ENCODE results near the gene IFTAP. TPM values are rescaled to one million over a fixed set of nuclear protein-coding genes. Genes with fewer than 3 reads are reported as not detected.

IFTAP gene
- total and polyA plus RNA-seq, 10 donors, result 5.8 to 15.7 (median 10.2) TPM

DNA sequence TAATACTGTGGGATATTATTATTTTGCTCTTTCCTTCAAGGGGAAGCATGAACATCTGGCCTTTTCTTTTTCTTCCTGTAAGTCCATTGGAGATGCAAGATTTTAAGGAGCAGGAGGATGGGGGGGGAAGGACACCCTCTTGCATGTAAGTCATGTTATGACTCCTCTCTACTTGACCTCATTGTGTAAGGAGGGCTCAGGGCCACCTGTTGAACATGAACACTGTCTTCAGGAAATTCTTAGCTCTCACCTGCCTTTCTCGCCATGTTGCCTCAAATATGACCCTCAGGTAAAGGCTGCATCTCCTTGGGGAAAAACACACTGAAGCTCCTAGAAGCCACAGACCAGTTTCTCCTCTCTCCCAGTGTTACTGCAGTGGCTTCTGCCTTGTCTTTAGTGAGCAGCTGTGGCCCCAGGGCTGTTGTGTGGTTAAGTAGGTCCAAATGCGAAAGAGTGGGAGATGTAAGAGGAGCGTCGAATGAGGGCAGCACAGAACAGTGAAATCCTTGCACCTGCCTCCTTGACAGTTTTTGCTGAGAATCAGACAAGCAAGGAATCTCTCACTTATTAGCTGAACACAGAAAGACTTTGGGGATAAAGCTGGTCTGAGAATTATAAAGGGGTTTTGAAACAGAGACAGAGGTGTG lies 27.8 kb upstream of the IFTAP start:
- Histone ChIP-seq H3K36me3 (no peaks in the 10 kb centered on the region), H3K4me3 (no peak overlapping the region), H3K27ac (no peak overlapping the region), H3K4me1 (peaks cover 0 to 7% (median 3%) of the 10 kb centered on the region in 6 donors), H3K27me3 (replicated peaks in 1 of 7) (peaks cover 0 to 17% (median 0%) of the 10 kb centered on the region in 7 donors), H3K9me3 (no peaks in the 10 kb centered on the region)
- TF ChIP-seq POLR2A (IDR thresholded peaks at IDR 0.05), result no peak
- no peak for TF ChIP-seq POLR2AphosphoS5 (IDR thresholded peaks at IDR 0.05)
- TF ChIP-seq, protein P1, sequence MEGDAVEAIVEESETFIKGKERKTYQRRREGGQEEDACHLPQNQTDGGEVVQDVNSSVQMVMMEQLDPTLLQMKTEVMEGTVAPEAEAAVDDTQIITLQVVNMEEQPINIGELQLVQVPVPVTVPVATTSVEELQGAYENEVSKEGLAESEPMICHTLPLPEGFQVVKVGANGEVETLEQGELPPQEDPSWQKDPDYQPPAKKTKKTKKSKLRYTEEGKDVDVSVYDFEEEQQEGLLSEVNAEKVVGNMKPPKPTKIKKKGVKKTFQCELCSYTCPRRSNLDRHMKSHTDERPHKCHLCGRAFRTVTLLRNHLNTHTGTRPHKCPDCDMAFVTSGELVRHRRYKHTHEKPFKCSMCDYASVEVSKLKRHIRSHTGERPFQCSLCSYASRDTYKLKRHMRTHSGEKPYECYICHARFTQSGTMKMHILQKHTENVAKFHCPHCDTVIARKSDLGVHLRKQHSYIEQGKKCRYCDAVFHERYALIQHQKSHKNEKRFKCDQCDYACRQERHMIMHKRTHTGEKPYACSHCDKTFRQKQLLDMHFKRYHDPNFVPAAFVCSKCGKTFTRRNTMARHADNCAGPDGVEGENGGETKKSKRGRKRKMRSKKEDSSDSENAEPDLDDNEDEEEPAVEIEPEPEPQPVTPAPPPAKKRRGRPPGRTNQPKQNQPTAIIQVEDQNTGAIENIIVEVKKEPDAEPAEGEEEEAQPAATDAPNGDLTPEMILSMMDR (IDR thresholded peaks at IDR 0.05 in 8 of 11, conservative IDR thresholded peaks at IDR 0.05 in 3 of 11), result no peak
- 62 to 89% (median 71%) methylated on average over 4 of the region's 4 CpGs for WGBS, 5 donors
- DNase-seq, result no peak
- intact Hi-C loops (cut with DNase I; ENCODE audit: low total_unique reads), result loop anchor here (10.0 kb wide), 1 partner anchor 108 kb away; no protein-coding TSS in a partner anchor

DNA sequence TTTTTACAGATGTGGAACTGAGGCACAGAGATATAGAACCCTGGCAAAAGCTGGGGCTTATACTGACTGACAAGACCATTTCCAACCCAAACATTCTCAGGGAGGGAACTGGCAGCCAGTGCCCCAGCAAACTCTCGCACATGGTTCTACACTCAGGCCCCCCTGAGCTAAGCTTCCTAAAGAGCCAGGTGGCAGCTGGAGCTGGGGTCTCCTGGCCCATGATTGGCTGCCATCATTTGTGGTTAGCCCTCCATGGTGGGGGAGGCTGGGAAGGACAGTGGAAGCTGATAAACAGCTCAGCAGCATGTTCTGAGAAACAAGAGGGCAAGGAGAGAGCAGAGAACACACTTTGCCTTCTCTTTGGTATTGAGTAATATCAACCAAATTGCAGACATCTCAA lies 26.6 kb upstream of the IFTAP start, which contains the start of gene RAG1:
Gene RAG1 (plus strand): TSS at position 314 of the 400 bp plus-strand sequence. CDS start 5,298 bp downstream, outside the sequence.
- peaks cover 0 to 20% (median 0%) of the 10 kb centered on the region in 7 donors for H3K27me3 ChIP-seq (replicated peaks in 1 of 7)
- no peak within 1 kb of the TSS for H3K27ac ChIP-seq
- H3K4me1 ChIP-seq, result peaks cover 0 to 7% (median 3%) of the 10 kb centered on the region in 6 donors
- no peaks in the 10 kb centered on the region for H3K36me3 ChIP-seq
- DNase-seq, result no peak
- TF ChIP-seq, protein P1 (IDR thresholded peaks at IDR 0.05 in 8 of 11, conservative IDR thresholded peaks at IDR 0.05 in 3 of 11), result no peak
- TF ChIP-seq POLR2A (IDR thresholded peaks at IDR 0.05), result no peak
- H3K4me3 ChIP-seq, result no peak within 1 kb of the TSS
- intact Hi-C loops (cut with DNase I; ENCODE audit: low total_unique reads), result loop anchor here (10.0 kb wide), 1 partner anchor 107 kb away; no protein-coding TSS in a partner anchor
- no peaks in the 10 kb centered on the region for H3K9me3 ChIP-seq
- WGBS, 5 donors, result 50 to 85% (median 73%) methylated on average over 1 of the region's 1 CpG

DNA sequence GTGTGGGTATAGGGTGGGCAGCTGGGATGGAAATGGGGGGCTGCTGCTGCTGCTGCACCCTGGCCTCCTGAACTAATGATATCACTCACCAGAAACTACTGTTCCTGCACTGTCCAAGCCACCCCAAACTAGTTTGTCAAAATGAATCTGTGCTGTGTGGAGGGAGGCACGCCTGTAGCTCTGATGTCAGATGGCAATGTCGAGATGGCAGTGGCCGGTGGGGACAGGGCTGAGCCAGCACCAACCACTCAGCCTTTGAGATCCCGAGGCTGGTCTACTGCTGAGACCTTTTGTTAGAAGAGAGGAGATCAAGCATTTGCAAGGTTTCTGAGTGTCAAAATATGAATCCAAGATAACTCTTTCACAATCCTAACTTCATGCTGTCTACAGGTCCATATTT lies 25.2 kb upstream of the IFTAP start:
- Histone ChIP-seq H3K4me3 (no peak overlapping the region), H3K9me3 (no peaks in the 10 kb centered on the region), H3K27ac (no peak overlapping the region), H3K27me3 (replicated peaks in 1 of 7) (peaks cover 0 to 25% (median 0%) of the 10 kb centered on the region in 7 donors), H3K4me1 (peaks cover 0 to 7% (median 3%) of the 10 kb centered on the region in 6 donors), H3K36me3 (peaks cover 0 to 8% (median 0%) of the 10 kb centered on the region in 6 donors)
- 54 to 82% (median 64%) methylated on average over 4 of the region's 4 CpGs for WGBS, 5 donors
- intact Hi-C loops (cut with DNase I; ENCODE audit: low total_unique reads), result loop anchor here (10.0 kb wide), 1 partner anchor 106 kb away; no protein-coding TSS in a partner anchor
- TF ChIP-seq POLR2A (IDR thresholded peaks at IDR 0.05) (no peak), POLR2AphosphoS5 (IDR thresholded peaks at IDR 0.05) (no peak)
- TF ChIP-seq, protein P1 (IDR thresholded peaks at IDR 0.05 in 8 of 11, conservative IDR thresholded peaks at IDR 0.05 in 3 of 11), result no peak
- DNase-seq, result no peak

GRCh38 chr11:36574486-36574885 lies 19.8 kb upstream of the IFTAP start:
- TF ChIP-seq POLR2A (IDR thresholded peaks at IDR 0.05), result no peak
- TF ChIP-seq, protein P1 (IDR thresholded peaks at IDR 0.05 in 8 of 11, conservative IDR thresholded peaks at IDR 0.05 in 3 of 11), result no peak
- no peak for TF ChIP-seq POLR2AphosphoS5 (IDR thresholded peaks at IDR 0.05)
- Histone ChIP-seq H3K27ac (no peak overlapping the region), H3K4me1 (no peaks in the 10 kb centered on the region), H3K4me3 (no peak overlapping the region), H3K9me3 (no peaks in the 10 kb centered on the region), H3K36me3 (peaks cover 0 to 23% (median 2%) of the 10 kb centered on the region in 6 donors), H3K27me3 (replicated peaks in 1 of 7) (peaks cover 0 to 17% (median 0%) of the 10 kb centered on the region in 7 donors)
- WGBS, 5 donors, result 80 to 85% (median 82%) methylated on average over 8 of the region's 8 CpGs
- intact Hi-C loops (cut with DNase I; ENCODE audit: low total_unique reads), result no loop called here
- no peak for DNase-seq

Data from spleen (tissue), 11 donors.